ENCODE measurements around the gene CRYGD. TPM values are rescaled to one million over a fixed set of nuclear protein-coding genes. Genes with fewer than 3 reads are reported as not detected.
"Not testable (repeated sequence)": the region's sequence is repeated elsewhere in the genome, so short reads cannot be mapped to it uniquely, and the experiment has no call there.

CRYGD gene
- 4.6 to 6.3 TPM (median 5.7 TPM) in 3 replicates for total RNA-seq (2021)
- Bru-seq, nascent RNA, result percentile 42 among the genes with signal in this experiment
- long read RNA-seq, experiment 1, partial matches to known transcripts, result 1 of 5 reads
- long read RNA-seq, experiment 1, other reads (novel, unspliced or antisense), result 2 of 5 reads
- long read RNA-seq, experiment 2, partial matches to known transcripts, result 3 of 7 reads
- long read RNA-seq, experiment 2, other reads (novel, unspliced or antisense), result 0 of 7 reads
- long read RNA-seq, experiment 3, partial matches to known transcripts, result 0 of 1 reads
- long read RNA-seq, experiment 3, other reads (novel, unspliced or antisense), result 0 of 1 reads

- H3K27ac Mint-ChIP-seq; POLR2A ChIA-PET; H3K27me3 Mint-ChIP-seq (ENCODE audit: low read depth); H3K36me3 Mint-ChIP-seq; H3K9me3 Mint-ChIP-seq: not testable (repeated sequence)
- TF ChIP-seq FOXP1 (CRISPR knock-in tag; IDR thresholded peaks at IDR 0.05; ENCODE audit: borderline replicate concordance), result peak; percentile 70; the same call in 1 of the 2 replicates
- TF ChIP-seq, protein P1, sequence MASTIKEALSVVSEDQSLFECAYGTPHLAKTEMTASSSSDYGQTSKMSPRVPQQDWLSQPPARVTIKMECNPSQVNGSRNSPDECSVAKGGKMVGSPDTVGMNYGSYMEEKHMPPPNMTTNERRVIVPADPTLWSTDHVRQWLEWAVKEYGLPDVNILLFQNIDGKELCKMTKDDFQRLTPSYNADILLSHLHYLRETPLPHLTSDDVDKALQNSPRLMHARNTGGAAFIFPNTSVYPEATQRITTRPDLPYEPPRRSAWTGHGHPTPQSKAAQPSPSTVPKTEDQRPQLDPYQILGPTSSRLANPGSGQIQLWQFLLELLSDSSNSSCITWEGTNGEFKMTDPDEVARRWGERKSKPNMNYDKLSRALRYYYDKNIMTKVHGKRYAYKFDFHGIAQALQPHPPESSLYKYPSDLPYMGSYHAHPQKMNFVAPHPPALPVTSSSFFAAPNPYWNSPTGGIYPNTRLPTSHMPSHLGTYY (CRISPR knock-in tag; IDR thresholded peaks at IDR 0.05), result 0 out of 2 replicates have a peak, but pooled peaks have one; percentile 26
- TF ChIP-seq, protein P2, sequence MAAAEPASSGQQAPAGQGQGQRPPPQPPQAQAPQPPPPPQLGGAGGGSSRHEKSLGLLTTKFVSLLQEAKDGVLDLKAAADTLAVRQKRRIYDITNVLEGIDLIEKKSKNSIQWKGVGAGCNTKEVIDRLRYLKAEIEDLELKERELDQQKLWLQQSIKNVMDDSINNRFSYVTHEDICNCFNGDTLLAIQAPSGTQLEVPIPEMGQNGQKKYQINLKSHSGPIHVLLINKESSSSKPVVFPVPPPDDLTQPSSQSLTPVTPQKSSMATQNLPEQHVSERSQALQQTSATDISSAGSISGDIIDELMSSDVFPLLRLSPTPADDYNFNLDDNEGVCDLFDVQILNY (CRISPR knock-in tag; IDR thresholded peaks at IDR 0.05), result peak; percentile 61; the same call in 1 of the 2 replicates
- TF ChIP-seq, protein P3, sequence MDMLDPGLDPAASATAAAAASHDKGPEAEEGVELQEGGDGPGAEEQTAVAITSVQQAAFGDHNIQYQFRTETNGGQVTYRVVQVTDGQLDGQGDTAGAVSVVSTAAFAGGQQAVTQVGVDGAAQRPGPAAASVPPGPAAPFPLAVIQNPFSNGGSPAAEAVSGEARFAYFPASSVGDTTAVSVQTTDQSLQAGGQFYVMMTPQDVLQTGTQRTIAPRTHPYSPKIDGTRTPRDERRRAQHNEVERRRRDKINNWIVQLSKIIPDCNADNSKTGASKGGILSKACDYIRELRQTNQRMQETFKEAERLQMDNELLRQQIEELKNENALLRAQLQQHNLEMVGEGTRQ (CRISPR knock-in tag; IDR thresholded peaks at IDR 0.05), result 0 out of 2 replicates have a peak, but pooled peaks have one; percentile 28
- peak; percentile 32; the same call in 1 of the 2 replicates for TF ChIP-seq MAX (CRISPR knock-in tag; IDR thresholded peaks at IDR 0.05)
- peak; percentile 18; the same call in 1 of the 2 replicates for TF ChIP-seq FOXK1 (CRISPR knock-in tag; IDR thresholded peaks at IDR 0.05)
- 0 out of 2 replicates have a peak, but pooled peaks have one; percentile 16 for TF ChIP-seq ZNF138 (CRISPR knock-in tag; conservative IDR thresholded peaks at IDR 0.05)
- TF ChIP-seq, protein P4, sequence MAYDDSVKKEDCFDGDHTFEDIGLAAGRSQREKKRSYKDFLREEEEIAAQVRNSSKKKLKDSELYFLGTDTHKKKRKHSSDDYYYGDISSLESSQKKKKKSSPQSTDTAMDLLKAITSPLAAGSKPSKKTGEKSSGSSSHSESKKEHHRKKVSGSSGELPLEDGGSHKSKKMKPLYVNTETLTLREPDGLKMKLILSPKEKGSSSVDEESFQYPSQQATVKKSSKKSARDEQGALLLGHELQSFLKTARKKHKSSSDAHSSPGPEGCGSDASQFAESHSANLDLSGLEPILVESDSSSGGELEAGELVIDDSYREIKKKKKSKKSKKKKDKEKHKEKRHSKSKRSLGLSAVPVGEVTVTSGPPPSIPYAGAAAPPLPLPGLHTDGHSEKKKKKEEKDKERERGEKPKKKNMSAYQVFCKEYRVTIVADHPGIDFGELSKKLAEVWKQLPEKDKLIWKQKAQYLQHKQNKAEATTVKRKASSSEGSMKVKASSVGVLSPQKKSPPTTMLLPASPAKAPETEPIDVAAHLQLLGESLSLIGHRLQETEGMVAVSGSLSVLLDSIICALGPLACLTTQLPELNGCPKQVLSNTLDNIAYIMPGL (CRISPR knock-in tag; IDR thresholded peaks at IDR 0.05), result peak; percentile 33; the same call in 1 of the 2 replicates
- ATAC-seq, result peak; percentile 91
- Mint-ChIP-seq H3K4me1 (peaks cover 15% of the 10 kb centered on the region), H3K4me3 (peak within 1 kb of the TSS; percentile 64)
- CTCF ChIA-PET, result interaction anchor here (0.6 to 2.3 kb wide), 5 partner anchors 19 to 358 kb away, joined by 3 to 13 read pairs (median 5); partner anchors contain the start of gene IDH1
- DNase-seq (ENCODE audit: low spot score), result peak; percentile 67
Measured at GRCh38 chr2:208124013-208124715, at the start of gene CRYGD. Gene CRYGD (minus strand): TSS chr2:208124524. CDS start chr2:208124473, 51 bp downstream.

DNA sequence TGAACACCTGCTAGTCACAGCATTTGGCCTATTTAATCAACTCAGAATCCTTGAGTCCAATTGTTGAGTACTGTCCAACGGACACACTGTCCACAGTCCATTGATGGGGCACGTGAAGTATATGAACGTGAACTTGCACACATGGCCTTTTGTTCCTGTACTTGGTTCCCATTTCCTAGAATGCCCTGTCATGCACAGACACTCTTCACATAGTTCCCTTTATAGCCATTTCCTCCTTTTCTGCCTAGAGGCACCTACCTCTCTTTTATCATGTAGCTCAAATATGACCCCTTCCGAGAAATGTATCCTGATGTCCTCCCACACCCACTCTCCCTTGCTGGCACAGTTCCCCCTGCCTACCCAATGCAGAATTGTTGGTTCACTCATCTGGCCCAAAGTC is 47.8 kb upstream of the CRYGD start:
- DNase-seq (ENCODE audit: low spot score), result no peak
- H3K27ac Mint-ChIP-seq, result no peak overlapping the region
- ATAC-seq, result no peak
- TF ChIP-seq CREB1 (CRISPR knock-in tag; IDR thresholded peaks at IDR 0.05) (no peak), ZNF512 (CRISPR knock-in tag; IDR thresholded peaks at IDR 0.05; ENCODE audit: borderline replicate concordance) (no peak), MXD4 (CRISPR knock-in tag; IDR thresholded peaks at IDR 0.05; ENCODE audit: borderline replicate concordance) (no peak), ZNF317 (CRISPR knock-in tag; IDR thresholded peaks at IDR 0.05; ENCODE audit: borderline replicate concordance, low read depth) (no peak), GRHL2 (CRISPR knock-in tag; IDR thresholded peaks at IDR 0.05; ENCODE audit: insufficient replicate concordance, severe bottlenecking) (no peak), GABPB1 (CRISPR knock-in tag; IDR thresholded peaks at IDR 0.05) (no peak), ZNF423 (CRISPR knock-in tag; IDR thresholded peaks at IDR 0.05) (no peak), SMAD3 (CRISPR knock-in tag; IDR thresholded peaks at IDR 0.05; ENCODE audit: borderline replicate concordance) (no peak)
- TF ChIP-seq, protein P5, sequence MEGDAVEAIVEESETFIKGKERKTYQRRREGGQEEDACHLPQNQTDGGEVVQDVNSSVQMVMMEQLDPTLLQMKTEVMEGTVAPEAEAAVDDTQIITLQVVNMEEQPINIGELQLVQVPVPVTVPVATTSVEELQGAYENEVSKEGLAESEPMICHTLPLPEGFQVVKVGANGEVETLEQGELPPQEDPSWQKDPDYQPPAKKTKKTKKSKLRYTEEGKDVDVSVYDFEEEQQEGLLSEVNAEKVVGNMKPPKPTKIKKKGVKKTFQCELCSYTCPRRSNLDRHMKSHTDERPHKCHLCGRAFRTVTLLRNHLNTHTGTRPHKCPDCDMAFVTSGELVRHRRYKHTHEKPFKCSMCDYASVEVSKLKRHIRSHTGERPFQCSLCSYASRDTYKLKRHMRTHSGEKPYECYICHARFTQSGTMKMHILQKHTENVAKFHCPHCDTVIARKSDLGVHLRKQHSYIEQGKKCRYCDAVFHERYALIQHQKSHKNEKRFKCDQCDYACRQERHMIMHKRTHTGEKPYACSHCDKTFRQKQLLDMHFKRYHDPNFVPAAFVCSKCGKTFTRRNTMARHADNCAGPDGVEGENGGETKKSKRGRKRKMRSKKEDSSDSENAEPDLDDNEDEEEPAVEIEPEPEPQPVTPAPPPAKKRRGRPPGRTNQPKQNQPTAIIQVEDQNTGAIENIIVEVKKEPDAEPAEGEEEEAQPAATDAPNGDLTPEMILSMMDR (IDR thresholded peaks at IDR 0.05), result no peak
- TF ChIP-seq, protein P6, sequence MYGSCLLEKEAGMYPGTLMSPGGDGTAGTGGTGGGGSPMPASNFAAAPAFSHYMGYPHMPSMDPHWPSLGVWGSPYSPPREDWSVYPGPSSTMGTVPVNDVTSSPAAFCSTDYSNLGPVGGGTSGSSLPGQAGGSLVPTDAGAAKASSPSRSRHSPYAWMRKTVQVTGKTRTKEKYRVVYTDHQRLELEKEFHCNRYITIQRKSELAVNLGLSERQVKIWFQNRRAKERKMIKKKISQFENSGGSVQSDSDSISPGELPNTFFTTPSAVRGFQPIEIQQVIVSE (CRISPR knock-in tag; IDR thresholded peaks at IDR 0.05; ENCODE audit: borderline replicate concordance), result no peak
- TF ChIP-seq, protein P4 (CRISPR knock-in tag; IDR thresholded peaks at IDR 0.05), result no peak

More for the DNA sequence above, 47.8 kb upstream of the CRYGD start:
- no peaks in the 10 kb centered on the region for H3K36me3 Mint-ChIP-seq
- H3K27me3 Mint-ChIP-seq (ENCODE audit: low read depth), result no peaks in the 10 kb centered on the region
- no peaks in the 10 kb centered on the region for H3K9me3 Mint-ChIP-seq
- POLR2A ChIA-PET, result no interaction called here
- peaks cover 8% of the 10 kb centered on the region for H3K4me1 Mint-ChIP-seq
- CTCF ChIA-PET, result no interaction called here
- no peak overlapping the region for H3K4me3 Mint-ChIP-seq
